Left ventricle myocardium inferior (tissue), 1 donor: ENCODE measurements around the gene KIF26A. TPM values are rescaled to one million over a fixed set of nuclear protein-coding genes. Genes with fewer than 3 reads are reported as not detected.

Source experiments
- DNase-seq: peaks from one replicate; pipeline ENCODE4 v3.0.0-alpha.2; 2020
- H3K27ac ChIP-seq: fragments of 200-600 bp; replicated peaks from 2 replicates; pipeline ENCODE4 v1.8.0; 2021
- H3K27me3 ChIP-seq: fragments of 200-600 bp; 2 replicates; pipeline ENCODE4 v1.8.0; 2021; ENCODE audit warnings: low read depth
- H3K36me3 ChIP-seq: fragments of 200-600 bp; 2 replicates; pipeline ENCODE4 v1.8.0; 2021
- H3K4me1 ChIP-seq: fragments of 200-600 bp; 2 replicates; pipeline ENCODE4 v1.8.0; 2021
- H3K4me3 ChIP-seq: fragments of 200-600 bp; 2 replicates; pipeline ENCODE4 v1.8.0; 2021; ENCODE audit warnings: mild to moderate bottlenecking, moderate library complexity
- H3K9me3 ChIP-seq: fragments of 200-600 bp; replicated peaks from 2 replicates; pipeline ENCODE4 v1.8.0; 2021
- intact Hi-C: fragments of 100-400 bp; cut with micrococcal nuclease; formaldehyde crosslinking; loops from one replicate; pipeline ENCODE4 v1.11.0; 2022
- total RNA-seq: library from RNA; stranded (reverse); fragmentation: NEBNext Ultra II Directional; extraction: Animal tissue kit (Norgen Biotek cat#: 25700); gene quantifications from one replicate; pipeline ENCODE4 v1.2.1, GENCODE V29; 2021
- TF ChIP-seq, protein P1 (sequence below): fragments of 200-600 bp; IDR thresholded peaks from 2 replicates; pipeline ENCODE4 v1.8.0; 2021; ENCODE audit warnings: antibody characterized with exemption, mild to moderate bottlenecking, borderline replicate concordance
- donor health status: DM: no; HTN: yes; CAD: no; lungs with severe emphysema.

KIF26A gene
- total RNA-seq, 1 donor from 2014 or later: 6.5 TPM

DNA sequence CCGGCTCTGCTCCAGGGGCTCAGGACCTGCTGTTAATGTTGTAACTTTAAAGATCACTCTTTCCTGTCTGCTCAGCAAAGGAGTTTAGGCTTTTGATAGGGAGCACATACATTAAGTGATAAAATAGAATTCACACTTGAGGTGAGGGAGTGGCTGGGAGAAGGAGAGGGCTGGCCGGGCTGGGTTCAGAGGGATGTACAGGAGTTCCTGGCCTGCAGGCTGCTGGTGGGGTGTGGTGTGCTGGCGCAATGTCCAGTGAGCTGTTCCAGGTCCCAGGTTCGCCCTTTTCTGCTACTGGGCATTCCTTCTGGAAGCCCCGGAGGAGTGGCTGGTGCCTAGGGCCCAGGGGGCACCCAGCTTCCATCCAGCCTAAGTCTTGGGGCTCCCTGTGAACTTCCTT, 17.8 kb downstream of the KIF26A start:
- Histone ChIP-seq H3K36me3 (no peaks in the 10 kb centered on the region), H3K27me3 (no peaks in the 10 kb centered on the region), H3K4me1 (peaks cover 44% of the 10 kb centered on the region), H3K27ac (no peak overlapping the region), H3K4me3 (no peak overlapping the region), H3K9me3 (no peaks in the 10 kb centered on the region)
- TF ChIP-seq, protein P1, sequence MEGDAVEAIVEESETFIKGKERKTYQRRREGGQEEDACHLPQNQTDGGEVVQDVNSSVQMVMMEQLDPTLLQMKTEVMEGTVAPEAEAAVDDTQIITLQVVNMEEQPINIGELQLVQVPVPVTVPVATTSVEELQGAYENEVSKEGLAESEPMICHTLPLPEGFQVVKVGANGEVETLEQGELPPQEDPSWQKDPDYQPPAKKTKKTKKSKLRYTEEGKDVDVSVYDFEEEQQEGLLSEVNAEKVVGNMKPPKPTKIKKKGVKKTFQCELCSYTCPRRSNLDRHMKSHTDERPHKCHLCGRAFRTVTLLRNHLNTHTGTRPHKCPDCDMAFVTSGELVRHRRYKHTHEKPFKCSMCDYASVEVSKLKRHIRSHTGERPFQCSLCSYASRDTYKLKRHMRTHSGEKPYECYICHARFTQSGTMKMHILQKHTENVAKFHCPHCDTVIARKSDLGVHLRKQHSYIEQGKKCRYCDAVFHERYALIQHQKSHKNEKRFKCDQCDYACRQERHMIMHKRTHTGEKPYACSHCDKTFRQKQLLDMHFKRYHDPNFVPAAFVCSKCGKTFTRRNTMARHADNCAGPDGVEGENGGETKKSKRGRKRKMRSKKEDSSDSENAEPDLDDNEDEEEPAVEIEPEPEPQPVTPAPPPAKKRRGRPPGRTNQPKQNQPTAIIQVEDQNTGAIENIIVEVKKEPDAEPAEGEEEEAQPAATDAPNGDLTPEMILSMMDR: no peak
- intact Hi-C loops: no loop called here
- DNase-seq: no peak

DNA sequence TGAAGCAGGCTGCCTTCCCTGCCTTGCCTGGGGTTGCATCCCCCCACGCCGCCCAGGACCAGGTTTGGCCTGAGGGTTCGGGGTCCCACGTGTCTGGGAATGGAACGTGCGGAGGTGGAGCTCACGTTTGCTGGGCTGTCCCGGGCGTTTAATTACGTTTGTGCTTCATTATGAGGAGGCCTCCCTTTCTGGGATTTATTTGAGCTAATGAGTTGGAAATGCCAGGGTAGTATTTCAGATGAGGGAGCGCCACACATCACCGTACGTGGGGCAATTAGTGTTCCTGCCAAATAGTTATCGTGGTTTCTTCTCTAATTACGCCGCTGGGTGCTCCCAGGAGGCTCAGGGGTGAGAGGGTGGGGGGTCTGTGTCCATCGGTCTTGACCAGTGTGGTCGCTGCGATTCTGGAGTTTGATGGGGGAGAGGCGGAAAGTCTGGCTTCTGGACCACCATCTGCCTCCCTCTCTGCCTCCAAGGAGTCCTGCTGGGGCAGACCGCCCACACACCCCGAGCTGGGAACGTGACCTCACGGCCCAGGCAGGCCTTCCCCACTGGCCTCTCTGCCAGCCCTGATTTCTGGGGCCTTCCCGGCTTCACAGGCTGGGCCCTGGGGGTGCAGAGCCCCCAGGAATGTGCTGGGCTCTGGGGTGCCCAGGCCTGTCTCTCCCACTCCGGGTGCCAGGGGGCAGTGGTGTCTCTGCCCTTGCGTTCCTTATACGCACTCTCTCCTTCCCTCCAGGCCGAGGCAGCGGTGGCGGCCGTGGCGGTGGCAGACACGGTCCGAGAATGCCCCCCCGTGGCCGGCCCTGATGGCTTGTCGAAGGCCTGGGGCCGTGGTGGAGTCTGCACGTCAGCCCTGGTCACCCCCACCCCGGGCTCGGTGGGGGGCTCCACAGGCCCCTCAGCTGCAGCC, 18.9 kb downstream of the KIF26A start:
- TF ChIP-seq, protein P1: no peak
- Histone ChIP-seq H3K4me1 (peaks cover 39% of the 10 kb centered on the region), H3K27me3 (no peaks in the 10 kb centered on the region), H3K36me3 (no peaks in the 10 kb centered on the region), H3K9me3 (no peaks in the 10 kb centered on the region), H3K27ac (no peak overlapping the region), H3K4me3 (no peak overlapping the region)
- DNase-seq: no peak
- intact Hi-C loops: no loop called here

DNA sequence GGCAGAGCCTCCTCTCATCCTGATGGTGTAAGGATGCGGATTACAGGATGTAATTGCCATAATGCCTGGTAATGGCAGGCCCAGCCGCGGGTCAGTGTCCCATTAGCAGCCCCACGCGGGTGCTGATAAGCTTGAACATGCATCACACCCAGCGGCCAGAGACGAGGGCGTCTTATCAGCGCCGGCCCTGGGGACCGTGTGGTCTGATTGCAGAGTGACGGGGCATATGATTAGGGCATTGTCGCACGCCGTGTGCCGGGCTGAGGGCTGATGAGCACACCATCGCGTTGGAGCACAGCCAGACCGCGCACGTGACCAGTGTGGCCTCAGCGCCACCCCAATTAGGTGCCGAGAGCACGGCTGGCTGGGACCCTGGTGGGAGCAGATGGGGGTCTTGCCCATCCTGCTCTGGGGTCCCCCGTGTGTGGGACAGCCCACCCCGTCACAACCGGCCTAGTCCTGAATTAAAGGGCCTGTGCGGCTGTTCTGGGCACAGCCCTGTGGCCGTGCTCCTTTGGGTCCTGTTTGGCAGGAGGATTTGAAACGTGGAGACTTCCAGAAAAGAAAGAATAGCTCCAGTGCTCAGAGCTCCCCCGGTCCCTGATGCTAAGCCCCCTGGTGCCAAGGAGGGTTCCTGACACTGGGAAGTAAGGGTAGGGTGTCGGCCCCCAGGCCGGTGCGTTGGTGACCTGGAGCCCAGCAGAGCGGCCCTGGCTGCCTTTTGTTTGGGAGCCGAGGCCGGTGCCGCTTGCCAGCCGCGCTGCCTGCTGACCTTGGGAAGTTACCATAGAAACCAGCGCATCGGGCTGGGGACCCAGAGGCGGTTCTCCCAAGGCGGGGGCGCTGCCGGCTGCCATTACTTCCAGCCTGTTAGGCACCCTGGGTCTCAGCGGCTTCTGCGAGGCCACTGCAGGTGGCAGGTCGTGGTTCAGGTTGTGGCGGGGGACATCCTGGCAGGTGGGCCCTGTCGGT, 20.7 kb downstream of the KIF26A start:
- H3K4me1 ChIP-seq: peaks cover 39% of the 10 kb centered on the region
- no peaks in the 10 kb centered on the region for H3K9me3 ChIP-seq
- H3K27ac ChIP-seq: peak overlapping the region; percentile 61
- no peak overlapping the region for H3K4me3 ChIP-seq
- intact Hi-C loops: no loop called here
- no peaks in the 10 kb centered on the region for H3K27me3 ChIP-seq
- TF ChIP-seq, protein P1: no peak
- H3K36me3 ChIP-seq: no peaks in the 10 kb centered on the region
- peak; percentile 73 for DNase-seq

DNA sequence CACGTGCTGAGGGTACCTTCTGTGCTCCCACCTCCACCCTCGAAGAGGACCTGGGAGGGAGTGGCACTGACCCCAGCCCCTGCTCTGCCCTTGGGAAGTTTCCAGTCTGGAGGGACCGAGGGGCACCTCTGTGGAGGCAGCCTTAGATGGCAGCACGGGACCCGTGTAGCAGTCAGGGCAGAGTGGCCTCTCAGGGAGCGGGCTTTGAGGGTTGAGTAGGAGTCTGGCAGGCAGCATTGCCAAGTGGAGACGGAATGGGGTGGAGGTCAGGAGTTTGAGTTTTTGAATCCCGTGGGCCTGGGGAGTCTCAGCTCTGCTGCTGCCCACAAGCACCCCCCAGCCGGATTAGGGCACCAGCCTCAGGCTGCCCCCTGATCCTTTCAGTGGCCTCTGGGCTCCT, 21.6 kb downstream of the KIF26A start:
- no peaks in the 10 kb centered on the region for H3K9me3 ChIP-seq
- TF ChIP-seq, protein P1: no peak
- no peak overlapping the region for H3K27ac ChIP-seq
- H3K36me3 ChIP-seq: no peaks in the 10 kb centered on the region
- no peaks in the 10 kb centered on the region for H3K27me3 ChIP-seq
- H3K4me3 ChIP-seq: no peak overlapping the region
- peaks cover 34% of the 10 kb centered on the region for H3K4me1 ChIP-seq
- intact Hi-C loops: no loop called here
- DNase-seq: no peak

DNA sequence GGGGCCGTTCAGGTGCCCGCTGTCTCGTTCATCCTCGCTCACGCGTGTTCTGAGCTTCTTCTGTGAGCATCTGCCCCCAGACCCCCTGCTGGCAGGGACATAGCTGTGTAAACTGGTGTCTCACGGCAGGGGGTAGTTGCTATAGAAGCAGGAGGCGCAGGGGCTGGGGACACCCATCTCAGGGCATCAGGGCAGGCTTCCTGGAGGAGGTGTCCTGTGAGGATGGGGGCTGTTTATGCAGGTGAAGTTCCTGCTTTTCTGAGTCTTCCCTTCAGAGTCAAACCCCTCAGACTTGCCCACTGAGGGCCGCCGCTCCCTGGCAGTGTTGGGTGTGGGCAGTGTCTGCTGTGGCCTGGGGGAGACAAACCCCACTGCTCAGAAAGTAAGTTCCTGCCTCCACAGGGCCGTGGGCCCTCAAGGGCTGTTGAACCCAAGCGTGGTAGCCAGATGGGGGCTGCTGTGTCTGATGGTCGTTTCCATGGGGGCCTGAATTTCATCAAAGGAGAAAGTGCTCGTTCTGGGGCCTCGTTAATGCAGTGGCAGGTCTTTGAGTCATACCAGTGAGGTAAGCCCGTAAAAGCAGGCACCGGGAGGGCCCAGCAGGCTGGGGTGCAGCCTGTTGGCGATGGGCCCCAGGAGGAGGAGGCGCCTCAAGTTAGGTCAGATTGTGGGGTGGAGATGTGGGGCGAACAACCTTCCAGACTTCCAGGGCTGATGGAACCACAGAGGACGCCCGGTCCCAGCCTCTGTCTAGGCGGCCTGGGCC, 23.4 kb downstream of the KIF26A start:
- H3K4me1 ChIP-seq: peaks cover 20% of the 10 kb centered on the region
- DNase-seq: no peak
- H3K27me3 ChIP-seq: no peaks in the 10 kb centered on the region
- no peak overlapping the region for H3K4me3 ChIP-seq
- TF ChIP-seq, protein P1: no peak
- H3K36me3 ChIP-seq: no peaks in the 10 kb centered on the region
- no peak overlapping the region for H3K27ac ChIP-seq
- intact Hi-C loops: no loop called here
- no peaks in the 10 kb centered on the region for H3K9me3 ChIP-seq
